H9 (cell line): ENCODE data around the gene ARID5A. TPM values are rescaled to one million over a fixed set of nuclear protein-coding genes. Genes with fewer than 3 reads are reported as not detected.

Experiments
- DNase-seq: peaks from one replicate; pipeline ENCODE4 v3.0.0-alpha.2; 2017
- H2AFZ ChIP-seq: one replicate; pipeline ENCODE4 v1.6.1; 2013; ENCODE audit warnings: mild to moderate bottlenecking, low read length, control low read depth, moderate library complexity
- H2AK5ac ChIP-seq: 2 replicates; pipeline ENCODE4 v1.6.1; 2013; ENCODE audit warnings: low read length, control low read depth, mixed read lengths; ENCODE audit not compliant: insufficient read length
- H2BK120ac ChIP-seq: one replicate; pipeline ENCODE4 v1.6.1; 2013; ENCODE audit warnings: low read depth, mild to moderate bottlenecking, low read length, control low read depth, inconsistent platforms; ENCODE audit not compliant: poor library complexity, severe bottlenecking
- H2BK12ac ChIP-seq: 2 replicates; pipeline ENCODE4 v1.6.1; 2013; ENCODE audit warnings: low read length, control low read depth, mixed read lengths, low read depth; ENCODE audit not compliant: insufficient read length
- H2BK15ac ChIP-seq: 2 replicates; pipeline ENCODE4 v1.6.1; 2013; ENCODE audit warnings: low read depth, low read length, control low read depth
- H2BK20ac ChIP-seq: one replicate; pipeline ENCODE4 v1.6.1; 2013; ENCODE audit warnings: low read depth, mild to moderate bottlenecking, low read length, control low read depth, inconsistent platforms; ENCODE audit not compliant: poor library complexity, severe bottlenecking
- H2BK5ac ChIP-seq: 2 replicates; pipeline ENCODE4 v1.6.1; 2013; ENCODE audit warnings: low read length, control low read depth, mixed read lengths; ENCODE audit not compliant: insufficient read length
- H3K14ac ChIP-seq: 2 replicates; pipeline ENCODE4 v1.6.1; 2013; ENCODE audit warnings: low read length, control low read depth; ENCODE audit not compliant: insufficient read depth
- H3K18ac ChIP-seq: 2 replicates; pipeline ENCODE4 v1.6.1; 2013; ENCODE audit warnings: low read depth, mild to moderate bottlenecking, mixed read lengths, low read length, control low read depth; ENCODE audit not compliant: insufficient read length
- H3K23ac ChIP-seq: 2 replicates; pipeline ENCODE4 v1.6.1; 2013; ENCODE audit warnings: low read length, control low read depth, mixed read lengths, low read depth; ENCODE audit not compliant: insufficient read length
- H3K23me2 ChIP-seq: 2 replicates; pipeline ENCODE4 v1.6.1; 2013; ENCODE audit warnings: low read depth, mild to moderate bottlenecking, mixed read lengths, low read length, control low read depth; ENCODE audit not compliant: insufficient read length, poor library complexity, severe bottlenecking
- H3K27ac ChIP-seq: 2 replicates; pipeline ENCODE4 v1.5.1; 2013; ENCODE audit warnings: low read length, control low read depth, mixed read lengths, low read depth; ENCODE audit not compliant: insufficient read length
- H3K27me3 ChIP-seq: 2 replicates; pipeline ENCODE4 v1.6.1; 2013; ENCODE audit warnings: low read length, control low read depth, inconsistent platforms; ENCODE audit not compliant: insufficient read depth
- H3K4ac ChIP-seq: 2 replicates; pipeline ENCODE4 v1.6.1; 2013; ENCODE audit warnings: low read depth, mild to moderate bottlenecking, control low read depth, inconsistent platforms, low read length, moderate library complexity
- H3K4me1 ChIP-seq: 2 replicates; pipeline ENCODE4 v1.6.1; 2013; ENCODE audit warnings: low read length, control low read depth, inconsistent platforms; ENCODE audit not compliant: insufficient read depth
- H3K4me2 ChIP-seq: 2 replicates; pipeline ENCODE4 v1.6.1; 2013; ENCODE audit warnings: low read length, control low read depth, mixed read lengths; ENCODE audit not compliant: insufficient read length, insufficient read depth
- H3K56ac ChIP-seq: 2 replicates; pipeline ENCODE4 v1.6.1; 2013; ENCODE audit warnings: low read depth, mild to moderate bottlenecking, mixed read lengths, low read length, control low read depth; ENCODE audit not compliant: insufficient read length
- H3K79me1 ChIP-seq: 2 replicates; pipeline ENCODE4 v1.6.1; 2013; ENCODE audit warnings: low read depth, mild to moderate bottlenecking, moderate library complexity, low read length, control low read depth, inconsistent platforms; ENCODE audit not compliant: insufficient read depth, poor library complexity, severe bottlenecking
- H3K79me2 ChIP-seq: 2 replicates; pipeline ENCODE4 v1.6.1; 2013; ENCODE audit warnings: low read length, control low read depth, inconsistent platforms; ENCODE audit not compliant: insufficient read depth
- H3K9ac ChIP-seq: 2 replicates; pipeline ENCODE4 v1.6.1; 2013; ENCODE audit warnings: low read length, control low read depth, mixed read lengths; ENCODE audit not compliant: insufficient read length; ENCODE audit errors: extremely low read depth
- H3K9me3 ChIP-seq: one replicate; pipeline ENCODE4 v1.6.1; 2013; ENCODE audit warnings: low read depth, low read length, inconsistent platforms; ENCODE audit not compliant: control insufficient read depth
- H3T11ph ChIP-seq: one replicate; pipeline ENCODE4 v1.6.1; 2013; ENCODE audit warnings: mild to moderate bottlenecking, low read length, control low read depth, inconsistent platforms
- H4K20me1 ChIP-seq: one replicate; pipeline ENCODE4 v1.6.1; 2013; ENCODE audit not compliant: control insufficient read depth, insufficient read length, insufficient read depth
- H4K5ac ChIP-seq: 2 replicates; pipeline ENCODE4 v1.6.1; 2013; ENCODE audit warnings: low read depth, mild to moderate bottlenecking, mixed read lengths, low read length, control low read depth; ENCODE audit not compliant: insufficient read length
- H4K8ac ChIP-seq: replicated peaks from 2 replicates; pipeline ENCODE4 v1.6.1; 2013; ENCODE audit warnings: low read length, control low read depth, mixed read lengths, low read depth; ENCODE audit not compliant: insufficient read length
- H4K91ac ChIP-seq: 2 replicates; pipeline ENCODE4 v1.6.1; 2013; ENCODE audit warnings: low read depth, mild to moderate bottlenecking, moderate library complexity, mixed read lengths, low read length, control low read depth; ENCODE audit not compliant: insufficient read length
- H3K27ac Mint-ChIP-seq, 3 experiments: 2 replicates in 2 of 3; 3 replicates in 1 of 3; pipeline ENCODE4 v1.8.0; 2020 to 2021; ENCODE audit warnings: mixed read lengths in 3 of 3, mild to moderate bottlenecking in 1 of 3, moderate library complexity in 1 of 3
- H3K27me3 Mint-ChIP-seq: 2 replicates; pipeline ENCODE4 v1.8.0; 2021; ENCODE audit warnings: low read depth, mild to moderate bottlenecking, moderate library complexity, mixed read lengths
- H3K36me3 Mint-ChIP-seq, 3 experiments: 2 replicates in 2 of 3; 3 replicates in 1 of 3; pipeline ENCODE4 v1.8.0; 2020 to 2021; ENCODE audit warnings: low read depth in 3 of 3, mixed read lengths in 3 of 3; ENCODE audit not compliant: insufficient read depth in 1 of 3
- H3K4me1 Mint-ChIP-seq, 2 experiments: 2 replicates each; pipeline ENCODE4 v1.8.0; 2020; ENCODE audit warnings: mixed read lengths in 2 of 2
- H3K4me3 Mint-ChIP-seq, 2 experiments: 2 replicates in 1 of 2; 3 replicates in 1 of 2; pipeline ENCODE4 v1.8.0; 2020 to 2021; ENCODE audit warnings: mild to moderate bottlenecking in 2 of 2, mixed read lengths in 2 of 2, moderate library complexity in 1 of 2
- H3K9me3 Mint-ChIP-seq, 2 experiments: 2 replicates in 1 of 2; 3 replicates in 1 of 2; pipeline ENCODE4 v1.8.0; 2020; ENCODE audit warnings: mild to moderate bottlenecking in 2 of 2, mixed read lengths in 2 of 2, moderate library complexity in 1 of 2
- WGBS: extraction: QIAGEN DNeasy Blood & Tissue Kit; methylation state at CpG from one replicate; pipeline ENCODE4 v1.1.7; 2013; ENCODE audit warnings: missing lambda C conversion rate, low lambda C conversion rate, mixed read lengths; ENCODE audit not compliant: insufficient read length; ENCODE audit errors: extremely low coverage; 5-methylcytosine and 5-hydroxymethylcytosine counted together
- total RNA-seq: library from RNA; stranded (reverse); gene quantifications from 2 replicates; pipeline ENCODE4 v1.2.1, GENCODE V29; 2021
- TF ChIP-seq, protein P1 (sequence below): fragments of 200-600 bp; sonication (generic); conservative IDR thresholded peaks from 3 replicates; pipeline ENCODE4 v1.8.0; 2021; ENCODE audit warnings: antibody characterized with exemption, mild to moderate bottlenecking

The ARID5A gene
- total RNA-seq, 1 experiment from 2014 or later, result 4.5 TPM

DNA sequence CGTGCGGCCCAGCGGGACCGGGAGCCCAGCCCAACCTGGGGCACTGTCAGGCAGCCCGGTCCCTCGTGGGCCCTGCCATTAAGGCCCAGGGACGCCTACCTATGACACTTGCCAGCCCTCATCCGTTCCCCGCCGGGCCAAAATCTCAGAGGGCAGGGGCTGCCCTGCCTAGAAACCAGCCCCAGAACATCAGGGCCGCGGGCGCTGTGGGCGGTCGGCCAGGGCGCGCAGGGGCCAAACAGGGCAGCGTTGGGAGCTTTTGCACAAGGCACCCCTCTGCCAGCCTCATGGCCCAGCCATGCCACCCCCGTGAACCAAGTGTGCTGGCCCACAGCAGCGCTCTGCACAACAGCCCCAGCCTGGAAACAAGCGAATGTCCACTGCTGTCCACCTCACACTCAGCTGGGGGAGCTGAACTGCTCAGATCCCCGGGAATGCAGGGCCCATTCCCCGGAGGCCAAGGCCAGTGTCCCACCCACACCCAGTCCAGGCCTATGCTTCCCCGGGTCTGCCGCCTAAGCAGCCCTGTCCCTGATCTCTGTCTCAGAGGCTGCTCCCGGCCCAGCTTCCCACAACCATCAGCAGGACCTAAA is 27.9 kb upstream of the ARID5A start:
- H2AK5ac ChIP-seq, result no peak overlapping the region
- H3K23me2 ChIP-seq, result no peaks in the 10 kb centered on the region
- WGBS, result no CpG with 5 or more reads among the region's 26 CpGs
- H3K79me1 ChIP-seq, result no peaks in the 10 kb centered on the region
- Mint-ChIP-seq H3K27me3 (peaks cover 43% of the 10 kb centered on the region), H3K4me3 (peak overlapping the region in 1 of 2 experiments; percentile 16; a peak in 1 of 5 replicates), H3K36me3 (no peaks in the 10 kb centered on the region; a peak in 1 of 7 replicates), H3K27ac (no peak overlapping the region), H3K9me3 (no peaks in the 10 kb centered on the region; a peak in 1 of 5 replicates), H3K4me1 (peaks cover 19 to 23% of the 10 kb centered on the region in 2 experiments)
- no peak overlapping the region for H3K14ac ChIP-seq
- H3K27ac ChIP-seq, result no peak overlapping the region
- no peak overlapping the region for H3K4me2 ChIP-seq
- no peak overlapping the region for H3K23ac ChIP-seq
- H3T11ph ChIP-seq, result no peak overlapping the region
- H3K79me2 ChIP-seq, result no peaks in the 10 kb centered on the region
- no peak overlapping the region for H3K9ac ChIP-seq
- no peak for DNase-seq
- no peaks in the 10 kb centered on the region; the same call in 1 of the 2 replicates for H3K27me3 ChIP-seq
- H2BK15ac ChIP-seq, result no peak overlapping the region
- H3K9me3 ChIP-seq, result no peaks in the 10 kb centered on the region
- H4K5ac ChIP-seq, result no peak overlapping the region
- H4K91ac ChIP-seq, result no peak overlapping the region
- no peak overlapping the region for H3K56ac ChIP-seq
- no peak overlapping the region for H3K4ac ChIP-seq
- H2BK12ac ChIP-seq, result no peak overlapping the region
- no peak overlapping the region for H2BK20ac ChIP-seq
- H2BK5ac ChIP-seq, result no peak overlapping the region
- no peak overlapping the region for H2AFZ ChIP-seq
- no peak overlapping the region for H2BK120ac ChIP-seq
- no peaks in the 10 kb centered on the region for H3K4me1 ChIP-seq
- TF ChIP-seq, protein P1, sequence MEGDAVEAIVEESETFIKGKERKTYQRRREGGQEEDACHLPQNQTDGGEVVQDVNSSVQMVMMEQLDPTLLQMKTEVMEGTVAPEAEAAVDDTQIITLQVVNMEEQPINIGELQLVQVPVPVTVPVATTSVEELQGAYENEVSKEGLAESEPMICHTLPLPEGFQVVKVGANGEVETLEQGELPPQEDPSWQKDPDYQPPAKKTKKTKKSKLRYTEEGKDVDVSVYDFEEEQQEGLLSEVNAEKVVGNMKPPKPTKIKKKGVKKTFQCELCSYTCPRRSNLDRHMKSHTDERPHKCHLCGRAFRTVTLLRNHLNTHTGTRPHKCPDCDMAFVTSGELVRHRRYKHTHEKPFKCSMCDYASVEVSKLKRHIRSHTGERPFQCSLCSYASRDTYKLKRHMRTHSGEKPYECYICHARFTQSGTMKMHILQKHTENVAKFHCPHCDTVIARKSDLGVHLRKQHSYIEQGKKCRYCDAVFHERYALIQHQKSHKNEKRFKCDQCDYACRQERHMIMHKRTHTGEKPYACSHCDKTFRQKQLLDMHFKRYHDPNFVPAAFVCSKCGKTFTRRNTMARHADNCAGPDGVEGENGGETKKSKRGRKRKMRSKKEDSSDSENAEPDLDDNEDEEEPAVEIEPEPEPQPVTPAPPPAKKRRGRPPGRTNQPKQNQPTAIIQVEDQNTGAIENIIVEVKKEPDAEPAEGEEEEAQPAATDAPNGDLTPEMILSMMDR, result no peak
- no peaks in the 10 kb centered on the region for H4K20me1 ChIP-seq
- H3K18ac ChIP-seq, result no peak overlapping the region
- no peak overlapping the region for H4K8ac ChIP-seq
